ENCODE results near the gene TRIM9.

- TF ChIP-seq CTCF (IDR thresholded peaks at IDR 0.05) = no peak
- TF ChIP-seq POLR2A (IDR thresholded peaks at IDR 0.05) = no peak
- no peak for TF ChIP-seq POLR2AphosphoS5 (IDR thresholded peaks at IDR 0.05)
Observed at GRCh38 chr14:51066576-51066975, 28.3 kb downstream of the TRIM9 start.
